ENCODE results near the gene TFG. TPM values are rescaled to one million over a fixed set of nuclear protein-coding genes. Genes with fewer than 3 reads are reported as not detected.

TFG gene
- total and polyA plus RNA-seq, 10 of the 15 experiments (the other 5 are each of a cell fraction or from before 2014, with no cell fraction given), result 29.3 to 126 (median 57.6) TPM

- TF ChIP-seq MTA3 (IDR thresholded peaks at IDR 0.05; ENCODE audit: borderline replicate concordance, low read length) (no peak), IKZF2 (IDR thresholded peaks at IDR 0.05) (no peak), CTCF (IDR thresholded peaks at IDR 0.05 in 2 of 3, conservative IDR thresholded peaks at IDR 0.05 in 1 of 3; ENCODE audit: control insufficient read depth in 2 of 3, extremely low read depth in 1 of 3, insufficient read depth in 1 of 3, low read depth in 3 of 3, low read length in 3 of 3) (peak; percentile 17 to 33 (median 21); a peak in 3 of 6 replicates), SMC3 (IDR thresholded peaks at IDR 0.05; ENCODE audit: borderline replicate concordance, low read length) (peak; percentile 9; the same call in 1 of the 2 replicates), E4F1 (IDR thresholded peaks at IDR 0.05; ENCODE audit: borderline replicate concordance, partially characterized antibody) (no peak), RAD21 (IDR thresholded peaks at IDR 0.05; ENCODE audit: insufficient read depth, low read depth, low read length) (peak; percentile 39; the same call in 1 of the 2 replicates)
- TF ChIP-seq, protein P1, sequence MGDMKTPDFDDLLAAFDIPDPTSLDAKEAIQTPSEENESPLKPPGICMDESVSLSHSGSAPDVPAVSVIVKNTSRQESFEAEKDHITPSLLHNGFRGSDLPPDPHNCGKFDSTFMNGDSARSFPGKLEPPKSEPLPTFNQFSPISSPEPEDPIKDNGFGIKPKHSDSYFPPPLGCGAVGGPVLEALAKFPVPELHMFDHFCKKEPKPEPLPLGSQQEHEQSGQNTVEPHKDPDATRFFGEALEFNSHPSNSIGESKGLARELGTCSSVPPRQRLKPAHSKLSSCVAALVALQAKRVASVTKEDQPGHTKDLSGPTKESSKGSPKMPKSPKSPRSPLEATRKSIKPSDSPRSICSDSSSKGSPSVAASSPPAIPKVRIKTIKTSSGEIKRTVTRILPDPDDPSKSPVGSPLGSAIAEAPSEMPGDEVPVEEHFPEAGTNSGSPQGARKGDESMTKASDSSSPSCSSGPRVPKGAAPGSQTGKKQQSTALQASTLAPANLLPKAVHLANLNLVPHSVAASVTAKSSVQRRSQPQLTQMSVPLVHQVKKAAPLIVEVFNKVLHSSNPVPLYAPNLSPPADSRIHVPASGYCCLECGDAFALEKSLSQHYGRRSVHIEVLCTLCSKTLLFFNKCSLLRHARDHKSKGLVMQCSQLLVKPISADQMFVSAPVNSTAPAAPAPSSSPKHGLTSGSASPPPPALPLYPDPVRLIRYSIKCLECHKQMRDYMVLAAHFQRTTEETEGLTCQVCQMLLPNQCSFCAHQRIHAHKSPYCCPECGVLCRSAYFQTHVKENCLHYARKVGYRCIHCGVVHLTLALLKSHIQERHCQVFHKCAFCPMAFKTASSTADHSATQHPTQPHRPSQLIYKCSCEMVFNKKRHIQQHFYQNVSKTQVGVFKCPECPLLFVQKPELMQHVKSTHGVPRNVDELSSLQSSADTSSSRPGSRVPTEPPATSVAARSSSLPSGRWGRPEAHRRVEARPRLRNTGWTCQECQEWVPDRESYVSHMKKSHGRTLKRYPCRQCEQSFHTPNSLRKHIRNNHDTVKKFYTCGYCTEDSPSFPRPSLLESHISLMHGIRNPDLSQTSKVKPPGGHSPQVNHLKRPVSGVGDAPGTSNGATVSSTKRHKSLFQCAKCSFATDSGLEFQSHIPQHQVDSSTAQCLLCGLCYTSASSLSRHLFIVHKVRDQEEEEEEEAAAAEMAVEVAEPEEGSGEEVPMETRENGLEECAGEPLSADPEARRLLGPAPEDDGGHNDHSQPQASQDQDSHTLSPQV (IDR thresholded peaks at IDR 0.05), result no peak
- in situ Hi-C loops (cut with MboI) (no loop called here), intact Hi-C loops (cut with micrococcal nuclease; ENCODE audit: unreplicated experiment) (no loop called here)
- H3K27ac ChIP-seq (ENCODE audit: control insufficient read depth, insufficient read depth), result no peak overlapping the region
- RAD21 ChIA-PET (ENCODE audit: unreplicated experiment), result interaction anchor here (1.5 to 1.6 kb wide), 2 partner anchors 59 to 96 kb away, joined by 3 read pairs; no protein-coding TSS in a partner anchor
- FAIRE-seq (peak; percentile 59), ATAC-seq (peak; percentile 70), DNase-seq (ENCODE audit: low read depth, low spot score) (no peak)
- SMC1A ChIA-PET (ENCODE audit: uncharacterized antibody, unreplicated experiment), result no interaction called here
- H3K4me2 ChIP-seq (ENCODE audit: control insufficient read depth, insufficient read depth), result no peak overlapping the region
- H3K9ac ChIP-seq (ENCODE audit: control insufficient read depth, insufficient read depth, low read length), result no peak overlapping the region
- no peaks in the 10 kb centered on the region for H3K4me1 ChIP-seq (ENCODE audit: control insufficient read depth, insufficient read depth, low read length)
- peaks cover 5 to 46% of the 10 kb centered on the region in 2 experiments; a peak in 3 of 4 replicates for H3K36me3 ChIP-seq (ENCODE audit: control insufficient read depth in 2 of 2, insufficient read depth in 2 of 2, low read length in 1 of 2)
- no peaks in the 10 kb centered on the region for H4K20me1 ChIP-seq (ENCODE audit: control insufficient read depth, insufficient read depth)
- CTCF ChIA-PET, result interaction anchor here (1.5 kb wide), 1 partner anchor 60 kb away, joined by 5 read pairs; no protein-coding TSS in a partner anchor
- H3K9me3 ChIP-seq (replicated peaks; ENCODE audit: control insufficient read depth, insufficient read depth, low read length), result no peaks in the 10 kb centered on the region
- no peaks in the 10 kb centered on the region for H3K27me3 ChIP-seq (replicated peaks in 1 of 2; ENCODE audit: control insufficient read depth in 2 of 2, insufficient read depth in 2 of 2, low read length in 1 of 2)
- no TSS peak for BruUV-seq (replicated peaks)
- no peak overlapping the region for H2AFZ ChIP-seq (ENCODE audit: control insufficient read depth, low read depth, low read length)
- POLR2A ChIA-PET, result no interaction called here
- H3K79me2 ChIP-seq (ENCODE audit: control insufficient read depth, insufficient read depth, low read length), result peaks cover 2% of the 10 kb centered on the region
- 100% methylated on average over 2 of the region's 2 CpGs for WGBS (ENCODE audit: insufficient coverage, insufficient replicate concordance, low lambda C conversion rate, missing lambda C conversion rate)
- H3K4me3 ChIP-seq, result no peak overlapping the region
Measured at GRCh38 chr3:100737334-100737733, 28.0 kb downstream of the TFG start.
